Measurements from ENCODE around the gene TTC7B.

DNA sequence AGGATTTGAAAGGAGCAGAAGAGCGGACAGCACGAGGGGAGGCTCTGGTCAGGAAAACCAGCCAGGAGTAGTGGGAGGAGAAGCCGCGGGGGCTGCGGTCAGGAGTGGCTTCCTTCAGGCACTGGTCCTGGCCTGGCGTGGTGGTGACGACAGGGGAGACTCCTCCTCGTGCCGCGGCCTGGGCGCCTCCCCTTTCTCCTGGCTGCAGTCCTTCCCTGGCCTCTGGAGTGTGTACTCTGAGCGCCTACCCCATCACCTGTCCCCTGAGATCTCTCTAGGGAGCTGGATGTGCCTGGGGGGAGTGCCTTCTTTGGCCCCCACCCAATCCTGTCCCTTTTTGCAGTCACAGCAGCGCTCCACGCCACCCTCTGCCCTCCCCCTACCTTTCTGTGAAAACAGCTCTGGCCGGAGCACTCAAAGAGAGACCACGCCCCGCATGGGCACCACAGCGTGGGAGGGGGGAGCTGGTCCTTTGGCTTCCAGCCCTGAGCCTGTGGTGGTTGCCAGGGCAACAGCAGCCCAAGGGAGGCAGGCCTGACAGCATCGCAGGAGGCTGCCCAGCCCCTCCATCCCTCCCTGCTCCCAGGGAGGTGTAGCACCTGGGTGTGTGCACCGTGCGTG, 293.5 kb downstream of the TTC7B start:
- TF ChIP-seq CEBPB (IDR thresholded peaks at IDR 0.05; ENCODE audit: low read depth): no peak
- TF ChIP-seq, protein P1, sequence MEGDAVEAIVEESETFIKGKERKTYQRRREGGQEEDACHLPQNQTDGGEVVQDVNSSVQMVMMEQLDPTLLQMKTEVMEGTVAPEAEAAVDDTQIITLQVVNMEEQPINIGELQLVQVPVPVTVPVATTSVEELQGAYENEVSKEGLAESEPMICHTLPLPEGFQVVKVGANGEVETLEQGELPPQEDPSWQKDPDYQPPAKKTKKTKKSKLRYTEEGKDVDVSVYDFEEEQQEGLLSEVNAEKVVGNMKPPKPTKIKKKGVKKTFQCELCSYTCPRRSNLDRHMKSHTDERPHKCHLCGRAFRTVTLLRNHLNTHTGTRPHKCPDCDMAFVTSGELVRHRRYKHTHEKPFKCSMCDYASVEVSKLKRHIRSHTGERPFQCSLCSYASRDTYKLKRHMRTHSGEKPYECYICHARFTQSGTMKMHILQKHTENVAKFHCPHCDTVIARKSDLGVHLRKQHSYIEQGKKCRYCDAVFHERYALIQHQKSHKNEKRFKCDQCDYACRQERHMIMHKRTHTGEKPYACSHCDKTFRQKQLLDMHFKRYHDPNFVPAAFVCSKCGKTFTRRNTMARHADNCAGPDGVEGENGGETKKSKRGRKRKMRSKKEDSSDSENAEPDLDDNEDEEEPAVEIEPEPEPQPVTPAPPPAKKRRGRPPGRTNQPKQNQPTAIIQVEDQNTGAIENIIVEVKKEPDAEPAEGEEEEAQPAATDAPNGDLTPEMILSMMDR (IDR thresholded peaks at IDR 0.05 in 2 of 3, conservative IDR thresholded peaks at IDR 0.05 in 1 of 3; ENCODE audit: borderline replicate concordance in 1 of 3, insufficient read depth in 1 of 3, low read depth in 2 of 3, low read length in 2 of 3): no peak
- TF ChIP-seq, protein P2, sequence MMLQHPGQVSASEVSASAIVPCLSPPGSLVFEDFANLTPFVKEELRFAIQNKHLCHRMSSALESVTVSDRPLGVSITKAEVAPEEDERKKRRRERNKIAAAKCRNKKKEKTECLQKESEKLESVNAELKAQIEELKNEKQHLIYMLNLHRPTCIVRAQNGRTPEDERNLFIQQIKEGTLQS (IDR thresholded peaks at IDR 0.05): no peak
- TF ChIP-seq RAD21 (IDR thresholded peaks at IDR 0.05; ENCODE audit: low read depth): no peak
- no peak for TF ChIP-seq SRF (IDR thresholded peaks at IDR 0.05; ENCODE audit: low read depth)
- TF ChIP-seq FOSL1 (IDR thresholded peaks at IDR 0.05; ENCODE audit: low read depth): no peak
- no peak for TF ChIP-seq ZNF274 (IDR thresholded peaks at IDR 0.05; ENCODE audit: low read depth, low read length)
- no peak for TF ChIP-seq POLR2AphosphoS5 (IDR thresholded peaks at IDR 0.05; ENCODE audit: low read depth, low read length)
- TF ChIP-seq YY1 (IDR thresholded peaks at IDR 0.05; ENCODE audit: extremely low read depth, insufficient replicate concordance, low read depth, low read length): no peak
